ENCODE data around the gene RPTOR. TPM values are rescaled to one million over a fixed set of nuclear protein-coding genes. Genes with fewer than 3 reads are reported as not detected.

The RPTOR gene
- polyA plus RNA-seq, 1 donor (not counting 4 experiments of a cell fraction or from before 2014, with no cell fraction given) = 4.0 TPM

DNA sequence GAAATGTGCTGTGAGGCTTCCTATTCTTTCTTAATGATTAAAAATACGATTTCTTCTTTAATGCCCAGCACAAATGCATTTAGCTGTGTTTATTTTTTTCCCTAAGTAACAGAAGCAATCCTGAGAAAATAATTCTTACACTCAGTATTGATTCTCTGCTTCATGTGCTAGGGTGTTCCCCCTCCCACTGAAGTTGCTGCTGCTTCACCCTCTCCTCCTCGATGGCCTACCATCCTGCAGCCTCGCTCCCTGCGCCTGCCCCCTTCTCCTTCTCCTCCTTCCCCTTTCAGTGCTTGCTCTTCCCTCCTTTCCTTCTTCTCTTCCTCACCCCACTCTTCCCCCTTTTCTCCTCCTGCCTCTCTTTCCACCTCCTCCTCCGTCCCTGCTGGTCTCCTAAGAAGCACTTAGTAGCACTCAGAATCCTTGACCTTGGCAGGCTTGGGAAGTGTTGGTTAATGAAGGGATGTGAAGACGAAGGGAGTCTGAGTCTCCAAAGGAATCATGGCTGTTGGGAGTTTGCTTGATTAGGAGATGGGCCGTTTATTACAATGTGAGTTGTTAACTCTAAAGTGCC is 119.7 kb downstream of the RPTOR start:
- Histone ChIP-seq H3K9ac (ENCODE audit: control insufficient read depth, extremely low read depth, insufficient read depth, low read length) (no peak overlapping the region), H3K27ac (ENCODE audit: control insufficient read depth, insufficient read depth, low read length) (no peak overlapping the region), H3K4me3 (ENCODE audit: control insufficient read depth in 2 of 3, extremely low read depth in 1 of 3, insufficient read depth in 2 of 3, low read depth in 1 of 3, low read length in 3 of 3) (no peak overlapping the region), H3K36me3 (ENCODE audit: control insufficient read depth in 2 of 2, extremely low read depth in 1 of 2, insufficient read depth in 2 of 2, low read length in 2 of 2) (peaks cover 3 to 4% of the 10 kb centered on the region in 2 experiments), H3K4me2 (ENCODE audit: control insufficient read depth, extremely low read depth, insufficient read depth, low read depth, low read length) (no peak overlapping the region), H2AFZ (ENCODE audit: control insufficient read depth, low read length) (no peak overlapping the region), H3K27me3 (ENCODE audit: control insufficient read depth, extremely low read depth, insufficient read depth, low read length) (no peaks in the 10 kb centered on the region), H3K4me1 (ENCODE audit: control insufficient read depth, extremely low read depth, insufficient read depth, low read length) (peaks cover 3% of the 10 kb centered on the region), H3K79me2 (ENCODE audit: control insufficient read depth, insufficient read depth, low read length) (peaks cover 30% of the 10 kb centered on the region), H4K20me1 (ENCODE audit: control insufficient read depth, extremely low read depth, insufficient read depth, low read length) (no peaks in the 10 kb centered on the region), H3K9me3 (ENCODE audit: control insufficient read depth, low read depth, low read length) (no peaks in the 10 kb centered on the region), H3K9me1 (ENCODE audit: control insufficient read depth, extremely low read depth, insufficient read depth, low read length) (no peaks in the 10 kb centered on the region)
- FAIRE-seq (no peak), DNase-seq (ENCODE audit: low read depth, low spot score) (no peak)
- dilution Hi-C loops (cut with MboI; ENCODE audit: extremely low pct_ligation_motif_present, low sequenced_read_pairs) = no loop called here
- no peak for TF ChIP-seq EZH2 (IDR thresholded peaks at IDR 0.05; ENCODE audit: low read length)

DNA sequence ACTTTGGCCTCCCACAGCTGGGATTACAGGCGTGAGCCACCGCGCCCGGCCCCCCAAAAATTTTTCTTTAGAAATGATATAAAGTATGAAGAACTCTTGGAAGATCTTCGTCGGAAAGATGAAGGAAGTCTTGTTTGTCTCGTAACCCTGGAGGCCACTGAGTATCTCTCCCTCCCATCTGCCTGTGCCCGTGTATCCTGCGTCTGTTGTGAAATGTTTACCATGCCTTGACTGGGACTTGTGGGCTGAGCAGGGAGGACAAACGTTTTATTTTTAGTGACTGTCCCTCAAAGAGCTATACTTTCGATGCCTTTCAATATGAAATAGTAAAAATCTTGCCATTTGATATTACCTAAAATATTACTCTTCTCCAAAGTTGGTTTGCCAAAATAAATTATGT is 121.2 kb downstream of the RPTOR start:
- Histone ChIP-seq H2AFZ (ENCODE audit: control insufficient read depth, low read length) (no peak overlapping the region), H4K20me1 (ENCODE audit: control insufficient read depth, extremely low read depth, insufficient read depth, low read length) (peaks cover 4% of the 10 kb centered on the region), H3K27me3 (ENCODE audit: control insufficient read depth, extremely low read depth, insufficient read depth, low read length) (no peaks in the 10 kb centered on the region), H3K9me3 (ENCODE audit: control insufficient read depth, low read depth, low read length) (no peaks in the 10 kb centered on the region), H3K4me3 (ENCODE audit: control insufficient read depth in 2 of 3, extremely low read depth in 1 of 3, insufficient read depth in 2 of 3, low read depth in 1 of 3, low read length in 3 of 3) (no peak overlapping the region), H3K4me1 (ENCODE audit: control insufficient read depth, extremely low read depth, insufficient read depth, low read length) (peaks cover 3% of the 10 kb centered on the region), H3K36me3 (ENCODE audit: control insufficient read depth in 2 of 2, extremely low read depth in 1 of 2, insufficient read depth in 2 of 2, low read length in 2 of 2) (peaks cover 3 to 4% of the 10 kb centered on the region in 2 experiments), H3K4me2 (ENCODE audit: control insufficient read depth, extremely low read depth, insufficient read depth, low read depth, low read length) (no peak overlapping the region), H3K27ac (ENCODE audit: control insufficient read depth, insufficient read depth, low read length) (no peak overlapping the region), H3K79me2 (ENCODE audit: control insufficient read depth, insufficient read depth, low read length) (peaks cover 31% of the 10 kb centered on the region), H3K9ac (ENCODE audit: control insufficient read depth, extremely low read depth, insufficient read depth, low read length) (no peak overlapping the region), H3K9me1 (ENCODE audit: control insufficient read depth, extremely low read depth, insufficient read depth, low read length) (no peaks in the 10 kb centered on the region)
- FAIRE-seq = no peak
- dilution Hi-C loops (cut with MboI; ENCODE audit: extremely low pct_ligation_motif_present, low sequenced_read_pairs) = no loop called here
- no peak for DNase-seq (ENCODE audit: low read depth, low spot score)
- TF ChIP-seq, protein P1, sequence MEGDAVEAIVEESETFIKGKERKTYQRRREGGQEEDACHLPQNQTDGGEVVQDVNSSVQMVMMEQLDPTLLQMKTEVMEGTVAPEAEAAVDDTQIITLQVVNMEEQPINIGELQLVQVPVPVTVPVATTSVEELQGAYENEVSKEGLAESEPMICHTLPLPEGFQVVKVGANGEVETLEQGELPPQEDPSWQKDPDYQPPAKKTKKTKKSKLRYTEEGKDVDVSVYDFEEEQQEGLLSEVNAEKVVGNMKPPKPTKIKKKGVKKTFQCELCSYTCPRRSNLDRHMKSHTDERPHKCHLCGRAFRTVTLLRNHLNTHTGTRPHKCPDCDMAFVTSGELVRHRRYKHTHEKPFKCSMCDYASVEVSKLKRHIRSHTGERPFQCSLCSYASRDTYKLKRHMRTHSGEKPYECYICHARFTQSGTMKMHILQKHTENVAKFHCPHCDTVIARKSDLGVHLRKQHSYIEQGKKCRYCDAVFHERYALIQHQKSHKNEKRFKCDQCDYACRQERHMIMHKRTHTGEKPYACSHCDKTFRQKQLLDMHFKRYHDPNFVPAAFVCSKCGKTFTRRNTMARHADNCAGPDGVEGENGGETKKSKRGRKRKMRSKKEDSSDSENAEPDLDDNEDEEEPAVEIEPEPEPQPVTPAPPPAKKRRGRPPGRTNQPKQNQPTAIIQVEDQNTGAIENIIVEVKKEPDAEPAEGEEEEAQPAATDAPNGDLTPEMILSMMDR (optimal IDR thresholded peaks at IDR 0.05 in 1 of 3, IDR thresholded peaks at IDR 0.05 in 1 of 3, conservative IDR thresholded peaks at IDR 0.05 in 1 of 3; ENCODE audit: extremely low read depth in 1 of 3, insufficient read depth in 2 of 3, low read length in 3 of 3) = no peak
- TF ChIP-seq EZH2 (IDR thresholded peaks at IDR 0.05; ENCODE audit: low read length) = no peak

DNA sequence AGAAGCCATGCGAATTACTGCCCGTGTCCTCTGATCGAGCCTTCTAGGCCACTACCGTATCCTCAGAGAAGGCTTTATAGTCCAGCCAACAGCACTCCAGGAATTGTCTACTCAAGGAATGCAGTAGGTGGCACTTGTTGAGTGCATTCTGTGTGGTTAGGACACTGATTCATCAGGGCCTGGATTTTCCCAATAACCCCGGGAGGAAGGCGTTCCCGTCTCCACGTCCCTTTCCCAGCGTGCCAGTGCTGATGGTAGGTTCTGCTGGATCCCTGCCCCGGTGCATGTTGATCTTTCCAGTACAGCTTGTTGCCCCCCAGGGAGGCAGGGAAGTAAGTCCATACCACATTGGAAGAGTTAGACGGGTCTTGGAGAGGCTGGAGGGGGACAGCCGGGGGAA is 122.2 kb downstream of the RPTOR start:
- no peak for FAIRE-seq
- dilution Hi-C loops (cut with MboI; ENCODE audit: extremely low pct_ligation_motif_present, low sequenced_read_pairs) = no loop called here
- no peak for DNase-seq (ENCODE audit: low read depth, low spot score)
- no peak for TF ChIP-seq EZH2 (IDR thresholded peaks at IDR 0.05; ENCODE audit: low read length)
- TF ChIP-seq, protein P1 (optimal IDR thresholded peaks at IDR 0.05 in 1 of 3, IDR thresholded peaks at IDR 0.05 in 1 of 3, conservative IDR thresholded peaks at IDR 0.05 in 1 of 3; ENCODE audit: extremely low read depth in 1 of 3, insufficient read depth in 2 of 3, low read length in 3 of 3) = no peak
- no peak overlapping the region for H3K27ac ChIP-seq (ENCODE audit: control insufficient read depth, insufficient read depth, low read length)
- H2AFZ ChIP-seq (ENCODE audit: control insufficient read depth, low read length) = no peak overlapping the region
- H3K36me3 ChIP-seq (ENCODE audit: control insufficient read depth in 2 of 2, extremely low read depth in 1 of 2, insufficient read depth in 2 of 2, low read length in 2 of 2) = peaks cover 3 to 4% of the 10 kb centered on the region in 2 experiments
- H4K20me1 ChIP-seq (ENCODE audit: control insufficient read depth, extremely low read depth, insufficient read depth, low read length) = peaks cover 4% of the 10 kb centered on the region
- H3K79me2 ChIP-seq (ENCODE audit: control insufficient read depth, insufficient read depth, low read length) = peaks cover 25% of the 10 kb centered on the region
- no peaks in the 10 kb centered on the region for H3K27me3 ChIP-seq (ENCODE audit: control insufficient read depth, extremely low read depth, insufficient read depth, low read length)
- no peak overlapping the region for H3K9ac ChIP-seq (ENCODE audit: control insufficient read depth, extremely low read depth, insufficient read depth, low read length)
- no peaks in the 10 kb centered on the region for H3K9me1 ChIP-seq (ENCODE audit: control insufficient read depth, extremely low read depth, insufficient read depth, low read length)
- no peak overlapping the region for H3K4me2 ChIP-seq (ENCODE audit: control insufficient read depth, extremely low read depth, insufficient read depth, low read depth, low read length)
- no peak overlapping the region for H3K4me3 ChIP-seq (ENCODE audit: control insufficient read depth in 2 of 3, extremely low read depth in 1 of 3, insufficient read depth in 2 of 3, low read depth in 1 of 3, low read length in 3 of 3)
- no peaks in the 10 kb centered on the region for H3K9me3 ChIP-seq (ENCODE audit: control insufficient read depth, low read depth, low read length)
- H3K4me1 ChIP-seq (ENCODE audit: control insufficient read depth, extremely low read depth, insufficient read depth, low read length) = peaks cover 3% of the 10 kb centered on the region

Measured in keratinocyte (primary cell).